BJ (cell line): Measurements from ENCODE around the gene TNFRSF1B. TPM values are rescaled to one million over a fixed set of nuclear protein-coding genes. Genes with fewer than 3 reads are reported as not detected.

ENCODE experiments used
- CTCF ChIA-PET: fragments of 350-600 bp; formaldehyde crosslinking; extraction: SDS; loops from one replicate; lab custom pipeline; 2021; ENCODE audit warnings: antibody characterized with exemption, inconsistent platforms; lab: Yijun Ruan, JAX
- POLR2A ChIA-PET: fragments of 300-600 bp; sonication (Branson Sonifier 250); formaldehyde crosslinking; extraction: SDS; loops from one replicate; lab custom pipeline; 2021; ENCODE audit warnings: antibody characterized with exemption; lab: Charles Lee
- DNase-seq: peaks from one replicate; pipeline ENCODE4 v3.0.0-alpha.2; 2011; ENCODE audit warnings: low read depth
- H3K27me3 ChIP-seq: 2 replicates; pipeline ENCODE4 v1.6.0; 2011; ENCODE audit warnings: low read length; ENCODE audit not compliant: control insufficient read depth, insufficient read depth
- H3K36me3 ChIP-seq: 2 replicates; pipeline ENCODE4 v1.5.1; 2011; ENCODE audit warnings: low read length; ENCODE audit not compliant: control insufficient read depth, insufficient read depth
- H3K4me3 ChIP-seq: 2 replicates; pipeline ENCODE4 v1.5.1; 2011; ENCODE audit warnings: low read depth, mild to moderate bottlenecking, control low read depth, low read length
- CTCF ChIP-seq: IDR thresholded peaks from 2 replicates; pipeline ENCODE4 v1.5.1; 2011; ENCODE audit warnings: low read depth, mild to moderate bottlenecking, control low read depth, inconsistent platforms, low read length, moderate library complexity; ENCODE audit not compliant: insufficient read depth
- polyA plus RNA-seq: library from polyadenylated mRNA; depleted of rRNA; stranded (reverse); fragments of >200 nt; gene quantifications from 2 replicates; pipeline ENCODE4 v1.2.3, GENCODE V29; 2011; rRNA removed
- small RNA-seq: library from RNA; depleted of rRNA; stranded (forward); fragments of <200 nt; gene quantifications from one replicate; pipeline ENCODE3, GENCODE V24; 2012; ENCODE audit warnings: low replicate concordance, low read depth; ENCODE audit not compliant: insufficient read length

TNFRSF1B gene
- polyA plus RNA-seq, 1 experiment, result 0.60 TPM

GRCh38 chr1:12258272-12258671 lies 91.5 kb downstream of the TNFRSF1B start:
- POLR2A ChIA-PET, result no interaction called here
- H3K36me3 ChIP-seq, result peaks cover 19% of the 10 kb centered on the region

More at GRCh38 chr1:12258272-12258671, 91.5 kb downstream of the TNFRSF1B start:
- H3K27me3 ChIP-seq, result no peaks in the 10 kb centered on the region
- no peak overlapping the region for H3K4me3 ChIP-seq
- CTCF ChIA-PET, result interaction anchor here (0.9 to 1.1 kb wide), 4 partner anchors 15 to 49 kb away, joined by 3 read pairs; no protein-coding TSS in a partner anchor
- DNase-seq, result no peak
- no peak for TF ChIP-seq CTCF

Small RNA genes lying within 50 kb of the gene (small RNA-seq; reads per million reads assigned to genes)
- gene MIR4632 (not detected), gene RF00156 (not detected)

Other genes starting within 250 kb of the TNFRSF1B start
- 48.2 and 70.0 TPM in 2 replicates for gene KIAA2013, start 240.6 kb upstream of the TNFRSF1B start, polyA plus RNA-seq
- 528 and 851 TPM in 2 replicates for gene PLOD1, start 232.3 kb upstream of the TNFRSF1B start, polyA plus RNA-seq
- 47.5 and 62.5 TPM in 2 replicates for gene MFN2, start 186.5 kb upstream of the TNFRSF1B start, polyA plus RNA-seq
- gene MIIP, start 147.5 kb upstream of the TNFRSF1B start, polyA plus RNA-seq, result 8.6 and 18.5 TPM in 2 replicates
- not detected in 2 replicates for gene TNFRSF8, start 103.7 kb upstream of the TNFRSF1B start, polyA plus RNA-seq
- 22.3 and 23.1 TPM in 2 replicates for gene VPS13D, start 63.0 kb downstream of the TNFRSF1B start, polyA plus RNA-seq